Activated CD8-positive, alpha-beta memory T cell treated with anti-CD3 and anti-CD28 coated beads for 4 hours (primary cell): Measurements from ENCODE around the gene CEACAM6.
"Not testable (repeated sequence)": the region's sequence is repeated elsewhere in the genome, so short reads cannot be mapped to it uniquely, and the experiment has no call there.

Experiments used
- DNase-seq, 2 donors: peaks; one replicate each; pipeline ENCODE4 v3.0.0-alpha.2; 2020; ENCODE audit warnings: low read depth in 2 of 2

CEACAM6 gene

DNA sequence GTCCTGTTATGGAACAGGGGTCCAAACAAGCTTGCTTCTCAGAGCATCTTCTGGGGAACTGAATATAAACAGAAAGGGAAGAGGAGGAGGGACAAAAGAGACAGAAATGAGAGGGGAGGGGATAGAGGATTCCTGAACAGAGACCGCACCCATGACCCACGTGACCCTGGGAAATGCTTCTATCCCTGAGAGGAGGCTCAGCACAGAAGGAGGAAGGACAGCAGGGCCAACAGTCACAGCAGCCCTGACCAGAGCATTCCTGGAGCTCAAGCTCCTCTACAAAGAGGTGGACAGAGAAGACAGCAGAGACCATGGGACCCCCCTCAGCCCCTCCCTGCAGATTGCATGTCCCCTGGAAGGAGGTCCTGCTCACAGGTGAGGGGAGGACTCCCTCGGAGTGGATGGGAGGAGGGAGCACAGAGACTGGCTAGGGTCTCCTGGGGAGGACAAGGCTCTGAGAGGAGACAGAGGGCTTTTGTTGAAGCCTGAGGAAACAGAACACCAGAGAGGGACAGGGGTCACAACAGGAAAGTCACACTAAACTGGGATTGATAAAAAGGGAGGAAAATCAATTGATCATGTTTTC is at the start of gene CEACAM6:
TSS of gene CEACAM6 (plus strand) at position 203 of the 586 bp plus-strand sequence. CDS start at position 312, 109 bp downstream.
- no peak for DNase-seq

DNA sequence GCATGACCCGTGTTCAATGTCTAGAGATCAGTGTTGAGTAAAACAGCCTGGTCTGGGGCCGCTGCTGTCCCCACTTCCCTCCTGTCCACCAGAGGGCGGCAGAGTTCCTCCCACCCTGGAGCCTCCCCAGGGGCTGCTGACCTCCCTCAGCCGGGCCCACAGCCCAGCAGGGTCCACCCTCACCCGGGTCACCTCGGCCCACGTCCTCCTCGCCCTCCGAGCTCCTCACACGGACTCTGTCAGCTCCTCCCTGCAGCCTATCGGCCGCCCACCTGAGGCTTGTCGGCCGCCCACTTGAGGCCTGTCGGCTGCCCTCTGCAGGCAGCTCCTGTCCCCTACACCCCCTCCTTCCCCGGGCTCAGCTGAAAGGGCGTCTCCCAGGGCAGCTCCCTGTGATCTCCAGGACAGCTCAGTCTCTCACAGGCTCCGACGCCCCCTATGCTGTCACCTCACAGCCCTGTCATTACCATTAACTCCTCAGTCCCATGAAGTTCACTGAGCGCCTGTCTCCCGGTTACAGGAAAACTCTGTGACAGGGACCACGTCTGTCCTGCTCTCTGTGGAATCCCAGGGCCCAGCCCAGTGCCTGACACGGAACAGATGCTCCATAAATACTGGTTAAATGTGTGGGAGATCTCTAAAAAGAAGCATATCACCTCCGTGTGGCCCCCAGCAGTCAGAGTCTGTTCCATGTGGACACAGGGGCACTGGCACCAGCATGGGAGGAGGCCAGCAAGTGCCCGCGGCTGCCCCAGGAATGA is 48.4 kb upstream of the CEACAM6 start:
- peak; percentile 10 to 21 for DNase-seq

DNA sequence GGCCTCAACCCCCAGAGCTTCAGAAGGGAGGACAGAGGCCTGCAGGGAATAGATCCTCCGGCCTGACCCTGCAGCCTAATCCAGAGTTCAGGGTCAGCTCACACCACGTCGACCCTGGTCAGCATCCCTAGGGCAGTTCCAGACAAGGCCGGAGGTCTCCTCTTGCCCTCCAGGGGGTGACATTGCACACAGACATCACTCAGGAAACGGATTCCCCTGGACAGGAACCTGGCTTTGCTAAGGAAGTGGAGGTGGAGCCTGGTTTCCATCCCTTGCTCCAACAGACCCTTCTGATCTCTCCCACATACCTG is 47.9 kb upstream of the CEACAM6 start:
- DNase-seq, result no peak

DNA sequence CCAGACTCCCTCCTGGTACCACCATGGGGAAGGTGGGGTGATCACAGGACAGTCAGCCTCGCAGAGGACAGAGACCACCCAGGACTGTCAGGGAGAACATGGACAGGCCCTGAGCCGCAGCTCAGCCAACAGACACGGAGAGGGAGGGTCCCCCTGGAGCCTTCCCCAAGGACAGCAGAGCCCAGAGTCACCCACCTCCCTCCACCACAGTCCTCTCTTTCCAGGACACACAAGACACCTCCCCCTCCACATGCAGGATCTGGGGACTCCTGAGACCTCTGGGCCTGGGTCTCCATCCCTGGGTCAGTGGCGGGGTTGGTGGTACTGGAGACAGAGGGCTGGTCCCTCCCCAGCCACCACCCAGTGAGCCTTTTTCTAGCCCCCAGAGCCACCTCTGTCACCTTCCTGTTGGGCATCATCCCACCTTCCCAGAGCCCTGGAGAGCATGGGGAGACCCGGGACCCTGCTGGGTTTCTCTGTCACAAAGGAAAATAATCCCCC is 47.4 kb upstream of the CEACAM6 start:
- DNase-seq, result no peak

DNA sequence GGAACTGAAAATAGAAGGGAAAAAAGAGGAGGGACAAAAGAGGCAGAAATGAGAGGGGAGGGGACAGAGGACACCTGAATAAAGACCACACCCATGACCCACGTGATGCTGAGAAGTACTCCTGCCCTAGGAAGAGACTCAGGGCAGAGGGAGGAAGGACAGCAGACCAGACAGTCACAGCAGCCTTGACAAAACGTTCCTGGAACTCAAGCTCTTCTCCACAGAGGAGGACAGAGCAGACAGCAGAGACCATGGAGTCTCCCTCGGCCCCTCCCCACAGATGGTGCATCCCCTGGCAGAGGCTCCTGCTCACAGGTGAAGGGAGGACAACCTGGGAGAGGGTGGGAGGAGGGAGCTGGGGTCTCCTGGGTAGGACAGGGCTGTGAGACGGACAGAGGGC is 46.8 kb upstream of the CEACAM6 start, which contains the start of gene CEACAM5:
TSS of gene CEACAM5 (plus strand) at position 146 of the 400 bp plus-strand sequence. CDS start at position 252, 106 bp downstream.
- no peak for DNase-seq

DNA sequence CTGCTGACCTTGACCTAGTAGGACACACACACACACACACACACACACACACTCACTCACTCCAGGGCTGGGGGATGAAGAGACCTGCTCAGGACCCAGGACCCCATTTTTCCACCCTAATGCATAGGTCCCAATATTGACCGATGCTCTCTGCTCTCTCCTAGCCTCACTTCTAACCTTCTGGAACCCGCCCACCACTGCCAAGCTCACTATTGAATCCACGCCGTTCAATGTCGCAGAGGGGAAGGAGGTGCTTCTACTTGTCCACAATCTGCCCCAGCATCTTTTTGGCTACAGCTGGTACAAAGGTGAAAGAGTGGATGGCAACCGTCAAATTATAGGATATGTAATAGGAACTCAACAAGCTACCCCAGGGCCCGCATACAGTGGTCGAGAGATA is 45.8 kb upstream of the CEACAM6 start:
- DNase-seq, result not testable (repeated sequence)

DNA sequence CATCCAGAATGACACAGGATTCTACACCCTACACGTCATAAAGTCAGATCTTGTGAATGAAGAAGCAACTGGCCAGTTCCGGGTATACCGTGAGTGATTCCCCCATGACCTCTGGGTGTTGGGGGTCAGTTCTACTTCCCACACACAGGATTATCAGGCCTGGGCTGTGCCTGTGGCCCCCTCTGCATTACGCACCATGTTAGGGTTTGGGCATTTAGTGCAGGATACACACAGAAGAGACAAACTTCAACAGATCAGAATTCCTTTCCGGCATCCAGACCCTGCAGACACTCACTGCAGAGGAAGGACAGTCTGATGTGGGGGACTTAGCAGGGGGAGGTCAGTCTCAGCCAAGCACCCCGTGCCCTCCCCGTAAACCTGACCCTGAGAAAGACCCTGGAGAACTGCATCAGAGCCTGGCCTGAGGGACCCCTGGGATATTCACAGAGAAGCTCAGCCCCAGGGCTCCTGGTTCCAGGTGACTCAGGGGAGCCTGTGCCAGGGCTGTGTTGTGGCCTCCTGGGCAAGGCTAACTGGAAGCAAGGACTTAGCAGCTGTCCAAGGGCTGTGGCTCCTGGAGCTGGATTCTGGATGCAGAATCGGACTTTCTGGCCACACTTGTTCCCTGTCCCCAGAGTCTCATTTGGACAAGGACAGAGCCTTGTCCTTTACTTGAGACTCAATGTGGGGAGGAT is 45.2 kb upstream of the CEACAM6 start:
- no peak for DNase-seq

DNA sequence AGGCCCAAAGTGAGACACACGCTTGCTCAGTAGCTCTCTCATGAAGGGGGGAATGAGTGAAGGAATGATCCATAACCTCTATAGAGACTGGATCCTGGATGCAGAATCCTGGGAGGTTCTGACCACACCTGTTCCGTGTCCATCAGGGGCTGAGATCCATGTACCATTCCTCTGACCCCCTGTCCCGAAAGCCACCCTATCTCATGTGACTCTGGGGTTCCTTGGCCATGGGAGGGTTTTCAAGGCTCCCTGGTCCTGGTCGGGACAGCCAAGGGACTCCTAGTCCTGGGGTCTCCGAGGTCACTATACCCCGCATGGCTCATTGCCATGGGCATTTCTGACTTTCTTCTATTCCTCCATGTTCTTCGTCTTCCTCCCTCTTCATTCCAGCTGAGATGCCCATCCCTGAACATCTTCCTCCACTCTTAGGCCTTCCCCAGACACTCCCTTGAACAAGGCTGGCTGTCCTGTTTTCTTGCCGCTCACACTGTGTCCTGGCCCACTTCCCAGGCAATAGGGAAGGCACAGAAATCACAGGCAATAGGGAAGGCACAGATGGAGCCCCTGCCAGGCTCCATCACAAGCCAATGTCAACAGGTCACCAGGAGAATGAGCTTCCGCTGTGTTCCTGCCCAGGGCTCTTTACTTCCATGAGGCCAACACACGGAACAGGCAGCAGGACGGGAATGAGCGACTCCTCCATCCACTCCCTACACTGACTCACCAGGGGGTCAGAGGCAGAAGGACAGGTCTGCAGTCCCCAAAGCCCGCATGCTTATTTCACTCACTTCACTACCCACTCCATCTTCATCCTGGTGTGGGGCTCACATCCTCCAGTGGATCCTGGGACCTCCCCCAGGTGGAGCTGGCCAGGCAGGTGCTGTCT is 43.7 kb upstream of the CEACAM6 start:
- no peak for DNase-seq

DNA sequence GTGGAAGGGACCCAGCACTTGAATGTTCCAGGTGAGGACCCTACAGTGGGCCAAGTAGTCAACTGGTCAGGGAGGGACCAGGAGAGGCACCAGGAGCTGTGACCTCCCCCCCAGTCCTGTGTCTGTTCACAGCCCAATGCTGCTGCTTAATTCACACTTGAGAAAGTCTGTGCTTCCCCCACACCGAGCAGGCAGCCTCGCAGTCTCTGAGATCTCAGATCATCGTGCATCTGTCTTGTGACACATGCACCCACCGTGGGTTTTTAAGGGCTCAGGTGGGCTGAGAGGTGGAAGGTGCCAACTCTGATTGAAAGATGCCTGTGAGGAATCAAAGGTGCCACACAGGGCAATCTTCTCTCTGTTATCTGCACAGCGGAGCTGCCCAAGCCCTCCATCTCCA is 40.7 kb upstream of the CEACAM6 start:
- DNase-seq, result no peak

DNA sequence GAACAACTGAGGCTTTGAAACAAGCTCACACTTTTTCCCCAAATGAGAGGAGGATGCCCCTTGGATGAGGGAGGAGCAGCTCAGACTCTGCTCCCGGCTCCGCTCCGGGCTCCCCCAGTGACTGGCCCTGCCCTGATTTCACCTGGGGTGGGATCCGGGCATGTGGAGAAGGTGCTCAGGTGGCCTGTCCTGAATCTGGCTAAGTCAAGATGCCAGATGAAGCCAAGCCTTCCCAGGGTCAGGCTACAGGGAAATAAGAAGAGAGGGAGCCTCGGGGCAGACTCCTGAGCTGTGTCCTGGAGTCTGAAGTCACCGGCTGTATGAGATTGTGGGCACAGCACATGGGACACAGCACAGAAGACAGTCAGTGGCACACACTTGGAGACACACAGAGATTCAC is 36.6 kb upstream of the CEACAM6 start:
- no peak for DNase-seq

DNA sequence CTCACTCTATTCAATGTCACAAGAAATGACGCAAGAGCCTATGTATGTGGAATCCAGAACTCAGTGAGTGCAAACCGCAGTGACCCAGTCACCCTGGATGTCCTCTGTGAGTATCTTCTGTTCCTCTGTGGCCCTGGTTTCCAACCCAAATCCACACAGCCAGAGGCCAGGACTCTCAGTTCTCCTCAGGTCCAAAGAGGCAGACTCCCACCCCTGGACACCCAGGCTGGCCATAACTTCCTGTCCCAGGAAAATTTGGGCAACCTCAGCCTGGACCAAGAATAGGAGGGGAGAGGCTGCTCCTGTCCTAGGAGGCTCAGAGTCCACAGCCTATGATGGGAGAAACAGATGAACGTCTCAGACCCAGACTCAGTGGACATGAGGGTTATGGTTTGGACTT is 35.2 kb upstream of the CEACAM6 start:
- DNase-seq, result no peak

DNA sequence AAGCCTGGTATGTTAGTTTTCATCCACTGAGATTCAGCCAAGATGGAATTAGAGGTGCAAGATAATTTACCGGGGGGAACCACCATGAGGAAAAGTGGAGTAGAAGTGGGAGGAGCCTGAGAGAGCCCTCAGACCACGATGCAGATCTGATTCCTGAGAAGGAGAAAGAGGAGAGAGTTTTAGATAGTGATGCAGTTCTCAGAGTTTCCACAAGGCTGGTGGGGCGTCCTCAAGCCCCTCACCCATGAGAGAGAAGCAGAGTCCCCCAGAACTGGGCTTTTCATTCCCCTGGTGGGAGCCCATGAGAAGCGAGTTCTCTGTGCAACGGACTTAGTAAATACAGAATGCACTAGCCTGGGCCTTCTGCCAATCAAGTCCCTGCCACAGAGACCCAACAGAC is 28.8 kb upstream of the CEACAM6 start:
- DNase-seq, result no peak

DNA sequence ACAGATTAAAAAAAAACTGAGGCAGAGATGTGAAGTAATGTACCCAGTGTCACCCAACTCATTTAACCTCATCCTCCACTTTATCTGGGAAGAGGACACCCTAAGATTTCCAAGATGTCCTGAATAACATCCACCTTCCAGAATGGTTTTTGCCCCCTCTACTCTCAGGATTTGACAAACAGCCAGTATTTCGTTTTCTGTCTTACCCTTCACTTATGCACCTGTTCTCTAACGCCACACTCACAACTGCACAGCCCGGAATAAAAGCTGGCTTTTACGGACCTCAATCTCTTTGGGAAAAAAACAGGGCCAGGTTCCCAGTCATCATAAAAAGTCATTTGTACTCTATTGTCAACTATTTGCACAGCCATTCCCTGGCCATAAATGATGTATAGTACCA is 21.2 kb upstream of the CEACAM6 start:
- no peak for DNase-seq

DNA sequence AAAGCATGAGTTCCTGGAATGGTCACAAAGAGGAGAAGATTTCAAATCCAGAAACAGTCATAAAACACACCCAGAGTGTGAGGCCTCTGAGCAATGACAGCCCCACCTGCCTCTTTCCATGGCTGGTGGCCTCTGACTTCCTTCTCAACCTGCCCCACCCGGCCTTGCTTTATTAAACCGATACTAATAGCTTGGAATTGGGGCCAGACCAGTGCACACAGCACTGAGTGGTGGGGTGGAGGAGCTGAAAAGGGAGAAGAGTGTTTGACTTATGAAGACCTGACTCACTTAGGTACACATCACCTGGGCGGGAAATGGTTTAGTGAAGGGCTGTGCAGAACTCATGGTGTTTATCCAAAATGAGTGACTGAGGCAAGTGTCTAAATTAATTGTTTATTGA is 20.7 kb upstream of the CEACAM6 start:
- DNase-seq, result no peak

DNA sequence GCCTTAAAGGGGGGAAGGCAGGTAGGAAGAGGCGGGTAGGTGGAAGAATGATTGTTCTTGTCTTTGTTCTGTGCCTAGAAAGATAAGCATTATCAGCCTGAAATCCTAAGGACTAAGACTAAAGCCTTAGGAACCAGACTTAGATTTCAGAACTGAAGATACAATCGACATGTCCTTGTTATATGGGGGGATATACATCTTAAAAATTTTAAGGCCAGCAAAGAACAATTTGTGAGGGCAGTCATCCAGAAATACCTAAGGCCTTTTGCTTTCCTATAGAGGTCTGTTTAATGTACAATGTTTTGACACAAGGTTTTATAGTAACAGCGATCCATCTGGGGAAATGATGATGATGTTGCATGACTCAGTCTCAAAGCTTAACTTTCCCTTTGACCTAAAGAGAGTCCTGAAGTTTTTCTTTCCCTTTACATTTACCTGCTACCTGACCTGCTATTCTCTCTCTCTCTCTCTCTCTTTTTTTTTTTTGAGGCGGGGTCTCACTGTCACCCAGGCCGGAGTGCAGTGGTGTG is 20.2 kb upstream of the CEACAM6 start:
- DNase-seq, result no peak

DNA sequence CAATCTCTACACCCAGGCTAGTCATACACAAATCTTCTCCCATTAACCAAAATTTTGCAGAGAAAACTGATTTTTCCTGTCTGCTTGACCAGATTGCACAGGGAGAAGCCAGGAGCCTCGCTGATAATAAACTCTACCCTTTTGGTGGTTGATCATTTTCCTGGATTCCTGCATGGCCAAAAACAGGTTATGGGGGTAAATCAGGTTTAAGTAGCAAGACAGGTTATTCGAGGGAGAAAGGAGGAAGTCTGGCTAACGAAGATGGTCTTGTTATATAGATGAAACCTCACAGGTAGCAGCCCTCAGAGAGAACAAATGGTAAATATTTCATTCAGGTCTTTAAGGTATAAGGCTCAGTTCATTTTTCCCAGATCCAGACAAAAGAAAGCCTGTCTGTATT is 16.0 kb upstream of the CEACAM6 start:
- no peak for DNase-seq

DNA sequence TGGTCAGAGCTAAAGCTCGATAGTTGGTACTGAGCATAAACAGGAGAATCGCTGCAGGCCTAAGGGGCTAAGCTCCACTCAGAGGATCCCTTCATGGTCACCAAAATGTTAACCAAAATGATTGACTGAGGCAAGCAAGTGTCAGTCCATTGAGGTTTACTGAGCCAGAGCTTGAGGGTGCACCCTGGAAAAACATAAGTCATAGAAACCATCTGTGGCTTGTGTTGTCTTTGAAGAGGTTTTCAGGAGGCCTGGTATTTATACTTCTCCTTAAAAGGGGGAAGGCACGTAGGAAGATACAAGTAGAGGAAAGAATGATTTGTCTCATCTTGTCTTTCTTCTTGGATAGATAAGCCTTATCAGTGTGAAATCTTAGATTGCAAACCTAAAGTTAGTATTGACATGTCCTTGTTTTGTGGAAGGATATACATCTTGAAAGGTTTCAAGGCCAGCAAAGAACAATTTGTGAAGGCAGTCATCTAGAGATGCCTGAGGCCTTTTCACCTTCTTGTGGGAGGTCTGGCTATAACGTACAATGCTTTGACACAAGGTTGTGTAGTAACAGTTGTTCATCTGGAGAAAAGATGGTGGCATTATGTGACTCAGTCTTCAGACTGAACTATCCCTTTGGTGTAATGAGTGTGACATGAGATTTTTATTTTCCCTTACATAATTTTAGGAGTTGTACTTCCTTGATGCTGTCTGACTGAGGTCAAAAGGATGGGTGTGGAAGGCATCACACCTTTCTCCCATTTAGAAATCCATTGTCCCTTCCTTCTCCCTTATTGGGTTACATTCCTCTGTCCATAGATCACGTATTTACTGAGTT is 14.7 kb upstream of the CEACAM6 start:
- no peak for DNase-seq

DNA sequence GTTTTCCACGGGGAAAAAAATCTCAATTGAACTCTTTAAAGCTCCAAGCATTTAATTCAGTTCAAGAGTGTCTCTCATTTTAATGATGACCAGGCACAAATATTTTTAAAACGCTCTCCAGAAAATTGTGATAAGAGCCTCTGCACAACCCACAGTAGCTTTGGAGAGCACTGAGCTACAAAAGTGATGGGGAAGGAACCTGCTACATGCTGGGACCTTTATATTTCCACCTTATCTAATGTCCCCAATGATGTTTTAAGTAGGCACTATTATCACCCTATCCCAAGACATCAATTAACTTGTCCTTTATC is 14.1 kb upstream of the CEACAM6 start:
- no peak for DNase-seq

DNA sequence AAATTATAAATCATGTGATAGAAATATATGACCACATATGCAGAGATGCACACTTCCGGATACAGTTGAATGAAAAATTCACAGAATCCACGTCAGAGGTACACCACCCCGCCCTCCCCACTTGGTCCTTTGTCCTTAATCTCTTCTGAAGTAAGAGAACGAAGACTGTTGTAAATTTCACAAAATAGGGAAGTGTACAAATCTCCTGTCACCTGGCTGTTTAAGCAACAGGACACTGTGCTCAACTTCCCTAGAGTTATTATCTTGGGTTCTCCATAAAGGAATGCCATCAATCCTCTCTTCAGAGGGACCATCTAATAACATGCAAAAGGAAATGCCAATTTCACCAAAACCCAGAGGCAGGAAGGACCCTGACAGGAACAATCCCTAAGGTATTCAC is 10.5 kb upstream of the CEACAM6 start:
- DNase-seq, result no peak

DNA sequence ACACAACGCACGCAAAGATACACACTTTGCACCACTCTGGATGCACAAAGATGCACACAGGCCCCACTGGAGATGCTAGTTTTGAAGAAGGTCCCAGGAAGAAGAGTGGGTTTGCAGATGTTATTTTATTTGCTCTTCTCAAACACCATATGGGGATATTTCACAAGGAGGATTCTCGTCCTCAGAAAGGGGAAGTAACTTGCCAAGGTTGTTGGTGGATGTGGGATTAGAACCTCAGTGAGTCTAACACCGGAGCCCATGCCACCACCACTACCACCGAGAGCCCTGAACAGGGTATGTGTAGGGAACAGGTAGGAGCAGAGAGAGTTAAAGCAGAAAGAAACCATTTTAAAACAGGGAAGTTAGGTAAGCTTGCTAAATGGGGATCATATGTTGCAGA is 9.6 kb upstream of the CEACAM6 start:
- DNase-seq, result no peak
